LNCAP (cell line): ENCODE results near the gene IFT122.

Experiments
- TF ChIP-seq, protein P1 (sequence below): fragments of 450-650 bp; IDR thresholded peaks from 2 replicates; pipeline ENCODE4 v1.5.1; 2017; ENCODE audit warnings: mild to moderate bottlenecking

Gene IFT122

DNA sequence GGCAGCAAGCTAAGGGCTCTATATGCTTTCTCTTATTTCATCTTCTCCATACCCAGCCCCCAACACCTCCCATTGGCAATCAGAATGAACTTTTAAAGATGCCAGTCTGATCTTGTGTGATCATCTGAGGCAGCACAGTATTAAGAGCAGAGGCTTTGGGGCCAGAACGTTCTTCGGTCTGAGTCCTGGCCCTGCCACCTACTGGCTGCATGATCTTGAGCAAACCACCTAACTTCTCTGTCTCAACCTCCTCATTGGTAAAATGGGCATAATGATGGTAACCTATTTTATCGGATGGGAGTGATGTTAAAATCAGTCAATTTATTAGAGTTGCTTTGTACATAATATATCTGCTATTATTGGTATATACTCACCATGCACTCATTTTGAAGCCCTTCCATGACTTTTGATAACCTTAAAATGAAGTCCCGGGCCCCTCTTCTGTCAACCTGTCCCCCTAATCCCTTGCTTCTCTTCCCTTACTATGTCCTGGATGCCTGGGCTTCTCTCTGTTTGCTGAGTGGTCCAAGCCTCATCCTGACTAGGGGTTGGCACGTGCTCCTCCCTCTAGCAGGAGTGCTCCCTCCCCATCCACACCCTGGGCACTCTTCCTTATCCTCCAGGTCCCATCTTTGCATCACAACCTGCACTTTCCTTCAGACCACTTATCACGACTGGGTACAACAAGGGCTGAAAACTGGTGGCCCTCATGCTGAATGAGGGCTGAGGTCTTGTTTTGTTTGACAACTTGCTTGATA, 17.9 kb upstream of the IFT122 start:
- TF ChIP-seq, protein P1, sequence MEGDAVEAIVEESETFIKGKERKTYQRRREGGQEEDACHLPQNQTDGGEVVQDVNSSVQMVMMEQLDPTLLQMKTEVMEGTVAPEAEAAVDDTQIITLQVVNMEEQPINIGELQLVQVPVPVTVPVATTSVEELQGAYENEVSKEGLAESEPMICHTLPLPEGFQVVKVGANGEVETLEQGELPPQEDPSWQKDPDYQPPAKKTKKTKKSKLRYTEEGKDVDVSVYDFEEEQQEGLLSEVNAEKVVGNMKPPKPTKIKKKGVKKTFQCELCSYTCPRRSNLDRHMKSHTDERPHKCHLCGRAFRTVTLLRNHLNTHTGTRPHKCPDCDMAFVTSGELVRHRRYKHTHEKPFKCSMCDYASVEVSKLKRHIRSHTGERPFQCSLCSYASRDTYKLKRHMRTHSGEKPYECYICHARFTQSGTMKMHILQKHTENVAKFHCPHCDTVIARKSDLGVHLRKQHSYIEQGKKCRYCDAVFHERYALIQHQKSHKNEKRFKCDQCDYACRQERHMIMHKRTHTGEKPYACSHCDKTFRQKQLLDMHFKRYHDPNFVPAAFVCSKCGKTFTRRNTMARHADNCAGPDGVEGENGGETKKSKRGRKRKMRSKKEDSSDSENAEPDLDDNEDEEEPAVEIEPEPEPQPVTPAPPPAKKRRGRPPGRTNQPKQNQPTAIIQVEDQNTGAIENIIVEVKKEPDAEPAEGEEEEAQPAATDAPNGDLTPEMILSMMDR, result no peak

DNA sequence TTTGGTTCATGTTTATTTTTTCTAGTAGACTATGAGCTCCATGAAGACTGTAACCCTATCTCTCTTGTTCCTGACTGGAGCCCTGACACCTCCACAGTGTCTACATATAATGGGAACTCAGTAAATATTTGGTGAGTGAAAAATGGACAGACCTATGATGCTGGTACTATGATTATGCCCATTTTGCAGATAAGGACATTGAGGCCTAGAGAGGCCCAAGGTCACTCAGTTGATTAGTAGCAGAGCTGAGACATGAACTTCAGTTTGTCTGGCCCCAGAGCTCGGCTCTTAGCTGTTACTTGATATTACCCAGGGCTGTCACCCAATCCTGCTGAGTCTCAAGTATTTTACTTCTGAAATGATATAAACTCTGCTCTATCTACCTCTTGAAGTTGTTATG, 17.1 kb upstream of the IFT122 start:
- TF ChIP-seq, protein P1, result no peak

DNA sequence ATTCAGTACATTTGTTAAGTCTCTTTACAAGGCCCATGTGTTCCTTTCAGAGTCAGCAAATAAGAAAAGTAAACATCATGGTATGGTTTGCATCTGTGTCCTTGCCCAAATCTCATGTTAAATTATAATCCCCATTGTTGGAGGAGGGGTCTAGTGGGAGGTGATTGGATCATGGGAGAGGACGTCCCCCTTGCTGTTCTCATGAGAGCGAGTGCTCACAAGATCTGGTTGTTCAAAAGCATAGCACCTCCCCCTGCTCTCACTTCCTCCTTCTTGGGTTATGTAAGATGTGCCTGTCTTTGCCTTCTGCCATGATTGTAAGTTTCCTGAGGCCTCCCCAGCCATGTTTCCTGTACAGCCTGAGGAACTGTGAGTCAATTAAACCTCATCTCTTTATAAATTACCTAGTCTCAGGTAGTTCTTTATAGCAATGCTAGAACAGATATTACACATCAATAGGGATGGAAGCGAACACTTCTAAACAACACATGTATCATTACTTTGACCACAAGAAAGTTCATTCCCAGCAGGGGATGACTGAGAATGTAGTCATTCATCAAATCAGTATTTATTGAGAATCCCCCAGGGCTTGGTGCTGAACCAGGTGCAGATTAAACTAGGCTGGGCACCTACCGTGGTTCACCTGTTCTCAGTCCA, 15.7 kb upstream of the IFT122 start:
- TF ChIP-seq, protein P1, result no peak

DNA sequence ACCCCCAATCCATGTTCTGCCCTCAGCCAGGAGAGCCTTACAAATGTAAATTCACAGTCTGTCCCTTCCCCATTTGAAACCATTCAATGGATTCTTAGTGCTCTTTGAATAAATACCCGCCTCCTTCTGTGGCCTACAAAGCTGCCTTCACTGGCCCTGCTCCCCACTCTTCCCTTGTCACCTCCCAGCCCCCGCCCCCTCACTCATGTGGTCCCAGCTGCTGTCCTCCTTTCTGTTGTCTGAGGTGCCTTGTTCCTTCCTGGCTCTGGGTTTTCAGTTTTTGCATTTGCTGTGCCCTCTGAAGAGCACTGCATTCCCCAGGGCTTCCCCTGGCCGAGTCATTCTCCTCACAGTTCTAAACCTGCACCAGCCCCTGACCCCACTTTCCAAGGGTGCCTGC, 14.8 kb upstream of the IFT122 start:
- TF ChIP-seq, protein P1, result no peak

DNA sequence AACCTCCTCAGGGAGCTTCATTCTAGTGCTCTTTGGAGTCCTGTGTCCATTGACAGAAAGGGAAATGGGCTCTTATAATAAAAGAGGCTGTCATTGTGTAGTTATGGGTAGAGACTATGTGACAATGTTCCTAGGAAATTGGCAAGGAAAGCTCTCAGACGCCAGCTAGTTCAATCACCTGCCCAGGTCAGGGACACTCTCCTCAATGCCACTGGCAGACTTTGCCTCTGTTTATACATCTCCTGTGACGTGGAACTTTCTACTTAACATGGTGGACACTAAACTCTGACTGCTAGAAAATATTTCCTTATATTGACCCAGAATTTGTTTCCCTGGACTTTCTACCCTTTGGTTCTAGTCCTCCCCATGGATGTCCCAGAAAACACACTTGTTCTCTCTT, 14.4 kb upstream of the IFT122 start:
- TF ChIP-seq, protein P1, result no peak

DNA sequence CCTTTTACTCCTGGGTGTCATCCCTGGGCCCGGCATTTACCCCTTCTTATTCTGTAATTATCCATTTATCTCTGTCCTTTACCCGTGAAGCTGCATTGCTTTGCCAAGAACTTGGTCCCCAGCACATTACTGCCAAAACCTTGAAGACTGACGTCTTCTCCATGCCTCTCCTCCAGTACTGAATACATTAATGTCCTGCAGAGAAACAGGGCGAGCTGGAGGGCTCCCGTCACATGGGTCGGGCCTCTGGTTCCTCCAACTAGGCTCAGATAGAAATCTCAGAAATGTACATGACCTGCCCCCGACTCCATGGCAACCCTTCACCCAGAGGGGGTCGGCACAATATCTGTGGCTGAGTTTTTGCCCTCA, 12.0 kb upstream of the IFT122 start:
- TF ChIP-seq, protein P1, result no peak

DNA sequence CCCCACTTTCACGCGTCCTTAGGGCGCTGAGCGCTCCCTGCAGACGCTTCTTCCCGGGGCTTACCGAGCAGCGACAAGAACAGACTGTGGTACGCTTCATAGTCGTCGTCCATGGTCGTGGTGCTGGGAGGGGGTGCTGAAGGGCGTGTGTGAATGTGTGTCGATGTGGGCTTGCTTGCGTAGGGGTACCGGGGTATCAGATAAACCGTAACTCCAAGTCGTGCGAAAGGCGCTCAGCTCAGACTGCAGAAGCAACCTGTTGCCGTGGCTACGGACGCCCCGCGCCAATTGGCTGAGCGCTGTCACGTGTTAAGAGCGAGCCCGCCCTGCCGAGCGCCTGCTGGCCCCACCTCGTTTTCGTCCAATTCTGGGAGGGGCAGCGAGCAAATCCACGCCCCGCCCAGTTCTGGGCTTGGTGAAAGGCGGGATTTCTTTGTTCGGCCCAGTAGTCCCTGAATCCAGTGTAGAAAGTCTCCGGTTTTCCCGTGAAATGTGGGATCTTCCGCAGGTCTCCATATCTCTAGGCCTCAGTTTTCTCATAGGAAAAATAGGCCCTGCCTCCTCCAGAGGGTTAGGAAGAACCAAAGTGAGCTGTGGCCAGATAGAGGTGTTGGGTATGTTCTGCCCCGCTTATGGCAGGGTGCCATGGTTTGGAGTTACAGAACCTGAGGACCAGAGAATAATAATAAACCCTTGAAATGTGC, 11.5 kb upstream of the IFT122 start, which contains the start of gene EFCAB12:
TSS of gene EFCAB12 (minus strand) at position 261 of the 704 bp plus-strand sequence. CDS start at position 113, 148 bp downstream.
- TF ChIP-seq, protein P1, result no peak
